Hippocampal formation (tissue), 2 donors: ENCODE results near the gene SPIN2A.
"Not testable (repeated sequence)": the region's sequence is repeated elsewhere in the genome, so short reads cannot be mapped to it uniquely, and the experiment has no call there.

Source experiments
- DNase-seq, 2 donors: peaks; one replicate each; lab custom pipeline; 2025; lab: John Stamatoyannopoulos, UW

SPIN2A gene

GRCh38 chrX:57102918-57103317 lies 34.3 kb downstream of the SPIN2A start:
- not testable (repeated sequence) for DNase-seq
